ENCODE results near the gene CYB561D1.

Gene CYB561D1

DNA sequence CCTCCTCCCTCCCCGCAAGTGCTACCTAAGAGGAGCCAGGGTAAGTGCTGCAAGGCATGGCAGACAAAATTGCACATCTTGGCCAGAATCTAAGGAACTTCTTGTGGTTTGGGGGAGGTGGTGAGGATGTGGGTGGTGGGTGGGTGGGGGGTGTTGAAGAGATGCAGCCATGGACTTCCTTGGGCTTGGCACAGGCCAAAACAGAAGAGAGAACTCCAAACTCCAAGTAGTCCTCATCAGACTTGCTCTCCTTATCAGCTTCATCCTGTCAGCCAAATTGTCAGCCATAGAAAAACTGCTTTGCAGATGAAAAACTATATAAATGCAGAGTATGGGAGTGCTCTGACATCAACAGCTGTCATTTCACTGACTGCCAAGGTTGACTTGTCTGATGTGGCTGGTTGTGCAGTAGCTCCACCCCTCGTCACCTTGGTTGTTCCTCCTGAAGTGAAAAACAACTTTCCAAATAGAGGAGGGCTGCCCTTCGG, 8.5 kb downstream of the CYB561D1 start:
- DNase-seq: no peak

DNA sequence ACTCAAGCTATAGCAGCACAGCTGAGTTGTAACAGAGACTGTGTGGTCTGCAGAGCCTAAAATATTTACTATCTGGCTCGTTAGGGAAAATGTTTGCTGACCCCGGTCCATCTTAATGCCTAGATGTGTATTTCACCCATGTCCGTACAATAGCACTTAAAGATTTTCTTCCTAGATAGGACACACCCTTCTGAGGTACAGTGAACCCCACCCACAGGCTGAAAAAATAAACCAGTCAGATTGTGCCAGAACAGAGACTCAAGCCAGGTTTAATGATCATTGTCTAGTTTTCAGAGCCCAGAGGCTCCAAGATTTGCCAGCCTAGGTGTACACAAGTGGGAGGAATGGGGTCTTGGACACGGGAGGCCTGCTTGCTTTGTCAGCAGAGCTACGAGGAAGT, 10.0 kb downstream of the CYB561D1 start:
- no peak for DNase-seq

DNA sequence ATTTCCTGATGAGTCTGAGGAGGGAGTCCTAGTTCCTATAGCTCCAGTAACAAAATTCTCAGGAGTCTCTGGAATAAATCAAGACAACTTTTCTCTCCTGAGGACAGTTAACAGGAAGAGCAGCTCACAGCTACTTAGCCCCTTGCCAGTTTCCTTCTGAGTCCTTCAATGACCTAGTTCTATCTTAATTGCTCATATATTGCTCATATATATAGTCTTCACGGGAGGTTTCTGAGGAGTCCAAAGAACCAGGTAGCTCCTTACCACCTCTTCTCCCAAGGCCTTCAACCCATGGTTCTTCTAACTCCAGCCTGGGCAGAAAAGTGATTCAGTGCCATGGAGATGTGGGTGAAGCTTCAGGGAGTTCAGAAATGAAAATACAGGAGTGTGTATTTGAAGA, 11.1 kb downstream of the CYB561D1 start:
- DNase-seq: no peak

DNA sequence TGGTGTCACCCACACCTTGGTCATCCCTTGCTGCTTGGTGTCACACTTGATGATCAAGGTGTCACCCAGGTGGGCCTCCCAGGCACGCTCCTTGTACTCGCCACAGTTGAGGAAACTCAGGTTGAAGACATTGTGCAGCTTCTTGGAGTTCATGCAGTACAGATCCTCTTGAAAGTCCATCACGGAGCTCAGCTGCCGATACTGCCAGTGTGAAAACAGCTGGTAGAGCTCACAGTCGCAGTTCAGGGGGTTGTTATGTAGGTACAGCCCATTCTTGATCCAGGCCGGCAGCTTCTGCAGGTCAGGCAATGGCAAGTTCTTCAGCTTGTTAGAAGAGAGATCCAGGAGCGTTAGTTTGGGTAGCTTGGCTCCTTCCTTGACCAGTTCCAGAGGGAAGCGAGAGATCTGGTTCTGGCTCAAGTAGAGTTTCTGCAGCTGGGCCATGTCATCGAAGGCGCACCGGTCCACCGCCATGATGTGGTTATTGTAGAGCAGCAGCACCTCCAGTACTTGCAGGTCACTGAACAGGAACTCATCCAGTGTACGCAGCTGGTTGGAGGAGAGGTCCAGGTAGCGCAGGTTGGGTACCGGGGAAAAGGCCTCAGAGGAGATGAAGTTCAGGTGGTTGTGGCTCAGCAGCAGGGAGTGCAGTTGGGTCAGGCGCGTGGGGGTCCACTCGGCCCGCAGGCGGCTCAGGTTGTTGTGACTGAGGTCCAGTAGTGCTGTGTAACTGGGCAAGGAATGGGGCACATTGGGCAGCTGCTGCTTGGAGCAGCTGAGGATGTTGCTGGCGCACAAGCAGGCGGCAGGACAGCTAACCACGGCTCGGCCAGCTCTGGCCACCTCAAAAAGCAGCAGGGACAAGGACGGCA, 14.3 kb downstream of the CYB561D1 start:
- DNase-seq: no peak

DNA sequence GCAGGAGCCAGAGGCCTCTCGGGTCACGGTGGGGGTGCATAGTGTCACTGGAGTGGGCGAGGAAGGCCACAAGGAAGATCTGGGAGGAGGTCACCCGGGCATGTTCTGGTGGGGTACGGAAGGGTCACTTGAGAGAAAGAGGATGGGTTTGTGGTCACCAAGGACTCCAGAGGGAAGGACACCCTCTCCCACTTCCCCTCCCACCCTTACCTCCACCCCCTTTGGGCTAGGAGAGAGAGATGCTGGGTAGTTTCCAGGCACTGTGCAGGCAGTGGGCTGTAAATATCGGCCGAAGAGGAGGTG, 14.9 kb downstream of the CYB561D1 start:
- no peak for DNase-seq

DNA sequence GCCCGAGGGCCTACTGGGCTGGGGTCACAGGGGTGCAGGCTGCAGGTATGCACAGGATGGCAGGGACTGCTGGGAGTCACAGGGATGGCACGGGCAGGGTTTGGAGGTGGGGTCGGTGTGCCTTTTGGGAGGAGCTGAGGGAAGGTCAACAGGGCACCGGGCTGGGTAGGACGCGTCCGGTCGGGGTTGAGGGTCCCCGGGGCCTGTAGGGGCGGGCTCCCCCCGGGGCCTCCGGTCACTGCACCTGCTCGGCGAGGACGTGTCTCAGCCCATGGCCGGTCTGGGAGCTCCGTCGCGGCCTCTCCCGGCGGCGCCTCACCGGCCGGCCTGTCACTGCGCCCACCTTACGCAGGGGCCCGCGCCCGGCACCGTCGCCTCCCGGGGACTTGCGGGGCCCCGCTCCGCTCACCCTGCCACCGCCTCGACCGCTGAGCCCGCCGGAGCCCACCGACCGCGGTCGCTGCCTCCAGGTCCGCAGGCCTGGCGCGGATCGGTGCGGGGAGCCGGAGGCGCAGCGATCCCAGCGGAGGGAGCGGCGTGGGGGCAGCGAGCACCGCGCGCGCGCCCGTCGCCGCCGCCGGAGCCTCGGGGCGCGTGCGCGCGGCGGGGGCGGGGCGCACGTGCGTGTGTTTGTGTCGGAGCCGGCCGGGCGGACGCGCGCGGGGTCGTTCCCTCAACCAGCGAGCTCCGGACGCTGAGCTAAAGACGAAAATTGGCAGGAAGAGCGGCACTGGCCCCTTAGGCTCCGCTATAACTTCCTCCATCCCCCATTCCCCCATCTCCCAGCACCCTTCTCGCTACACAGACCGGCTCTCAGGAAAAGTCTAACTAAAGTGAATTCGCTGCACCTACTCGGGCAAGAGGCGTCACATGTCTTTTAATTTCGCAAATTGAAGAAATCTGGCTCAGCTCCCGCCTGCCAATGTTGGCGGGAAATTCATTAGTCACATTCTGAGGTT, 15.6 kb downstream of the CYB561D1 start, which contains the start of gene AMIGO1:
Gene AMIGO1 (minus strand): TSS at position 552 of the 959 bp plus-strand sequence. CDS start 815 bp downstream, outside the sequence.
- DNase-seq: no peak

DNA sequence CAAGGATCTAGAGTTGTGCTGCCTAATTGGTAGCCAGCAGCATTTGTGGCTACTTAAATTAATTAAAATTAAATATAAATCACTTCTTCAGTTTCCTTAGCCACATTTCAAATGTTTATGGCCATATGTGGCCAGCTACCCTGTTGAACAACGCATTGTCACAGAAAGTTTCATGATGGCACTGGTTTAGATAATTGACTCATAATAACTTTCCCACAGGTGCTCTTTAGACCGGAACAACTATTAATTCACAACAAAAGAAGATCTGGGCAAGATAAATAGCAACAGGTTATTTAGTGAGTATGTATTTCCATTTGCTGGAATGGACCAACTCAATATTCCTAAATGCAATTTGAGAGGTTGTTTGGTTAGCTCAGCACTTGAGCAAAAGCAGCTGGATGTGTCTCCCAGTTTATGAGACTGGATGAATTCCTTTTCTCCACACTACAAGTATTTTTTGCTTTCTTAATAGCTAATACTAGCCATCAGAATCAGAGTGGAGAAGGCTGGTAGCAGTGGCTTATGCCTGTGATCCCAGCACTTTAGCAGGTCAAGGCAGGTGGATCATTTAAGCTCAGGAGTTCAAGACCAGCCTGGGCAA, 19.3 kb downstream of the CYB561D1 start:
- DNase-seq: no peak

DNA sequence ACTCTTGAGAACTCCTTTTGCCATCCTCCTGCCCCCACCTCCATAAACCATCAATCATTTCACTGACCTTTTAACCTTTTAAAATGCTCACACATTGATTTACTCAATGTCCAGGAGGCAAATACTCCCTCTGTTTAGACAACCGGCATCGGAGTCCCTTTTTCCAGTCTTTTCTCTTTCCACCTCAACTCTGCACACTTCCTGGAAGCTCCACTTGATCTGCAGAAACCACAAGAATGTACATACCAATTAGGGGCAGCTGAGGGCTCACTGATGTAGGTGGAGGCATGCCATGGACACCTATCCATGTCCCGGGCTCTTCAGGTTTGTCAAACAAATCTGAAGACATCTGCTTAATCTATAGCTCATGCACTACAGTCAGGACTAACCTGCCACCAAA, 21.0 kb downstream of the CYB561D1 start:
- DNase-seq: no peak

DNA sequence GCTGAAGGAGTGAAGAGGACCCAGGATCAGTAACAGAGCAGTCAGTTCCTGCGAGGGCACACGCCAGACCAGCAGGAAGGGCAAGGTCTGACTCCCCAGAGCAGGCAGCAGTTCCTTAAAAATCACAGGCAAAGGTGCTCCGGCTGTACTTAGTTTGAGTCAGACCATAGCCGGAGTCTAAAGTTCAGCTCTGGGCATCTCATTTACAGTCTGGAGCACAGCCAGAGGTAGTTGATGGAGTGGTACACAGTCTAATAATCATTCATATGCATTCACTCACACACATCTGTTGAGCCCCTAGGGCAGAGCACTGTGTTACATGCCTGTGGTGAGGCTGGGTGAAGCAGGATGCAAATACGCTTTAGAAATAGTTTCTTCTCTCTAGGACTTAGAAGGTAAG, 23.0 kb downstream of the CYB561D1 start:
- DNase-seq: no peak

DNA sequence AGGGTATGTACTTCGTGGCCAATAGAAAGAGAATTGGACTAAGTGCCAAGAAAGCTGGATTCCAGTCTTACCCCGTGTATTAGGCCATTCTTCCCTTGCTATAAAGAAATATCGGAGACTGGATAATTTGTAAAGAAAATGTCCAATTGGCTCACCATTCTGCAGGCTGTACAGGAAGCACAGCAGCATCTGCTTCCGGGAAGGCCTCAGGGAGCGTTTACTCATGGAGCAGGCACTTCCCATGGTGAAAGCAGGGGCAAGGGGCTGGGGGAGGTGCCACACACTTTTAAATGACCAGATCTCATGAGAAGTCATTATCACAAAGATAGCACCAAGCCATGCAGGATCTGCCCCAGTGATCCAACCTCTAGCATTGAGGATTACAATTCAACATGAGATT, 23.4 kb downstream of the CYB561D1 start:
- DNase-seq: no peak

DNA sequence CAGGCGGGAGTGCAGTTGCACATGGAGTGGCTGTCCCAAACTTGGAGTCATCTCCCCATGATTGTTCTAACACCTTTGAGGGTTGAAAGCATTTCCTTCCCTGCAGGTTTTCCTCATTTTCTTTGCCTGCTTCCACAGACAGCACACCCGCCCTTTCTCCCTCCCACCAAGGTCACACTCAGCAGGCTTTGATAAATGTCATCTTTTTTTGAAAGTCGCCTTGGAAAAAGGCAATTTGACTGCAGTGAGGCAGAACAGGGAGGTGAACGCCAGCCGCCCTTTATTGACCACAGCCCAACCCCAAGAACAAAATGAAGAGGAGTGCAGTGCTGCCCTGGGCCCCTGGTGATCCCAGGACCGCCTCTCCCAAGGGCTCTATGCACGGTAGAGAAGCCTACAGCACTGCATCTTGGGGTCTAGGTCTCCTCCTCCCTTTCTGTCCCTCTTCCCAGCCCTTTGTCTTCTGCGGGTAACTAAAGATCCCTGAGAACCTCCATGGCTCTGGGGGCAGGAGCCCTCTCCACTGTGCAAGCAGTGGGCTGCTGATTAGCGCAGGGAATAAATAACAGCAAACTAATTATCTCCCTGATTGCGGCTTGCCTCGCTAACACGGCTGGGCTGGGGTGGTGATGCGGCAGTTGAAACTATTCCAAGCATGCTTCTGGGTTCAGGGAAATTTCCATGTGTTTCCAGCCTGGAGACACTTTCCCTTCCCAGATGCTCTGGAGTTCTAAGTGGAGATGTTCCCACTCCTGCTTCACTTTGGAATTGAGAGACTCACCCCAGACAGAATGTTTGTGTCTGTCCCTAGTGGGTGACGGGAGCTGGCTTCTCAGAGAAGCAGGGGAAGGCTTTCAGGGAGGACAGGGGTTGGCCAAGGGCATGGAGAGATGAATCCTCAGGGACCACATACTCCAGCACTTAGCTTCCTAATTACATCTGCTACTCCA, 27.4 kb downstream of the CYB561D1 start:
- DNase-seq: no peak

DNA sequence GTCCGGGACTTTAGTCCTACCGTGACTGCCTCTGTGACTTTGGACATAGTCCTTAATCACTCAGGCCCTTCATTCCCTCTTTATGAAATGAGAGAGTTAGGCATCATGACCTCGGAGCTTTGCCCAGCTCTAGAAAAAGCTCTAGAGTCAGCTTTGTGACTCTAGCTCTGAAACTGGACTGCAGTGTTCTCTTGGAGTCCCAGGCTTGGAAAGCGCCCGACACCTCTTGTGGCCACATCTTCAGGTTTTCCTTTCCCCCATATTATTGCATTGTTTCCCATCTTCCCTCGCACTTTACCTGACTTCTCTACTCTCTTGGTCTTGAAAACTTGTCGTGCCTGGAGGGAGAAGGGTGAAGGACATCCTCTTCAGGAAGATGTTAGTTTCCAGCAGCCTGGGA, 28.1 kb downstream of the CYB561D1 start:
- DNase-seq: no peak

DNA sequence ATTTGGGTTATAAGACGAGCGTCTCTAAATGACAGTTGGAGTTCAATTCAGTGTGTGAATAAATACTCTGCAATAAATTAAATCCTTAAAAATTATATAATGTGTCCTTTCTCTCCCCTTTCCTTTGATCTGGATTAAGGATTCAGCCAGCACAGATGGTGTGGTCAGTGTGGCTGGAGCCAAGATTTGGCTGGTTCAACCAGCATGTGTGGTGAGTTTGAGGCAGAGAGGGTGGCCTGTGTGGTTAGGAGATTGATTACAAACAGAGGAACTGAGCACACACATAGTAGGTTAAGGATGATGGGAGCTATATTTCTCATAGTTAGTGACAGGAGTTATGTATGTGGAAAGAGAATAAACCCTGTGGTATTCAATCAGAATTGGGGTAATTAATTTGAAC, 29.8 kb downstream of the CYB561D1 start:
- no peak for DNase-seq

DNA sequence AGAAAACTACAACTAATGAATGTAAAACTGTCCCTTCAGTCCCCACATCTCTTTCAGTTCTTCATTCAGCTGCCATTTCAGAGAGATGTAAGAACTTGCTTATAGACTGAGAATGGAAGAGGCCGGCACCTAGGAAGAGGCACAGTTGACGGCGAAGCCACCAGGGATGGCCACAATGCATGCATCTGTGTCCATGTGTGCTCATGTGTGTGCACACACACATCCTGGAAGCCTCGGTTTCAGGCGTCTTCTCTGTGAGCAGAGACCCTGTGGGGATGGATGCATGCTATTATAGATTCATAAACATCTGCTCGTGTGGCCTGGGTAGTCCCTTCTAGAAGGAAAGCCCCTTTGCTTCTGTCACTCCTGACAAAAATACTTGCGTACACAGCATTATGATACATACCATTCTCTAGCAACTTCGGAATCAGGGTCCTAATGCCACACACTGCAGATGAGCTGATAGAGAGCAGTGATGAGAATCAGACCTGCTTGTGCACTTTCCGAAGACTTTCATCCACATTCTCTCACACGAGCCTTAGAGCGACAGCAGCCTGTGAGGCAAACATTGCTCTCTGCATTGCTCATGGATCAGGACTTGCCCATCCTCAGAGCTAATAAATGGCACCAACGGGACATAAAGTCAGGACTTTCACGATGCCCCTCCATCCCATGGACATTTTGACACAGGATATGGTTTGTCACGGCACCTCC, 33.4 kb downstream of the CYB561D1 start:
- no peak for DNase-seq

DNA sequence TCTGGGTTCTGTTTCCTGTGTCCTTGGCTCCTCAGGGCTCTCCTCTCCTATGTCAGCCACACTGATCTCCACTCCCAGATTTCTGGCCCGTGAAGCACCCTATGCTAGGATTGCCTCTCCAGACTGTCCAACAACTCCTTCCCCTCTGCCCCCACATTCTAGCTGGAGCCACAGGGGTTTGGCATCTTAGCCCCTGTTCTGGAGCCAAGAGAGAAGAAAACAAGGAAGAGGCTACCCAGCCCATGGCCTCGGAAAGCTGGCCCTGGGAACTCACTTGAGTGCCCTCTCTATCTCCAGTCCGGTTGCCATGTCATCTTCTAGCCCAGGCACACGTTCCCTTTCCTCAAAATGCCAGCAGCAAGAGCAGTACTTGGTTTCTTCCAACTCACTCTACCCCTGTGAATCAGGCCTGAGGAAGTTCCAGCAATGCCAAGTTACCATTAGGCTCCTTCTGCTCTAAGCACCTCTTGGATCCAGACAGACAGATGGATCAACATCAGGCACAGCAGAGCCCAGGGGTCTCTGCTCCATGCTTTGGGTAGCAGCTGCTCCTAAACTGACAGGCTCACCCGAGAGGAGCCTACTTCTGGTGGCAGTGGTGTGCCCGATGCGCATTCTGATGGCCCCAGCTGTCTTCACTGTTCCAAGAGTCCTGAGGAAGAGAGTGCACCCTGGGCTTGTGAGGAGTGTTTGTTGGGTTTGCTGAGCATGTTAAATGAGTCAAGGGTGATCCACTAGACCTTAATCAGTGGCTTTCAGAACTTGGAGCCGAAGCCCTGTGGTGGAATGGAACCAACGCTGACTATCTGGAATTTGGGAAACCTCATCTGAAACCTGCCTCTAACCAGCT, 34.2 kb downstream of the CYB561D1 start:
- DNase-seq: no peak

DNA sequence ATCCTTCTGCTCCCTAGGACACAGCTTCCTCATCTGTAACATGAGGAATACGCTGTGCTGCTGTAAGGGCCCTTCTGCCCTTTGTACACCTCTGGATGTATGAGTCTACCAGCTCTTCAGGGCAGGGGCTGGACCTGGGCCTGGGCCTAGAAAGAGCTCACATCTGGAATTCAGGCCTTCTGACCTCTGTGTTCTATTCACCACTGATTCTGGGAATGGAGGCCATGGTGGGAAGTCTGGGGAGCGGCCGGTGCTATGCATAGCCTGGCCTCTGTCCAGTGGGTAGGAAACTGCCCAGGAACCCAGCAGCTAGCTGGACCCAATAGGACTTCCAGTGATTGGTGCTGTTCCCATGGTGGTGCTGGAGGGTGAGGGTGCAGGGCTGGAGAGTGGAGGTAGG, 34.8 kb downstream of the CYB561D1 start:
- no peak for DNase-seq

DNA sequence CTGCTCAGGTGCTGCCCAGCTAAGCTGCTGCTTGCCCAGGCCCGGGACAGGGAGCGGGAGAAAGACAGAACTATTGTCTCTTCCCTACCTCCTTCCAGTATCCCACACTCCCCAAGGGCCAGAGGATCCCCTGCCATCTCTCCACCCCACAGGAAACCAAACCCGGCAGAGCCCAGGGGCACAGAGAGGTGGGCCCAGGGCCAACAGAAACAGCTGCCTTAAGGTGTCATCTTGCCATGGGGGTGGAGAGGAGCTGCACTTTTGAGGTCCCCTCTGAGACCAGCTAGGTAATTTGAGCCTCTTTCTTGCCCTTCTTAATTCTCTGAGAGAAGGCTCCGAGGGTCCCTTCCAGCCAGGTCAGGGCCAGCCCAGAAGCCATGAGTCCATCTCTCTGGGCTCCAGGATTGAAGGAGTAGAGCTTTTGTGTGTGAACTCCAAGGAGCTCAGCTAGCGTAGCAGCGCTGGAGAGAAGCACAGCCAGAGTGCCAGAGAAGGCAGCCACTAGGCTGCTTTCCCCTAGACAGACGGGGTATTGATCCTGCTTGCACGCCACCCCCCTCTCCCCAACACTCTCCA, 36.1 kb downstream of the CYB561D1 start:
- DNase-seq: no peak

DNA sequence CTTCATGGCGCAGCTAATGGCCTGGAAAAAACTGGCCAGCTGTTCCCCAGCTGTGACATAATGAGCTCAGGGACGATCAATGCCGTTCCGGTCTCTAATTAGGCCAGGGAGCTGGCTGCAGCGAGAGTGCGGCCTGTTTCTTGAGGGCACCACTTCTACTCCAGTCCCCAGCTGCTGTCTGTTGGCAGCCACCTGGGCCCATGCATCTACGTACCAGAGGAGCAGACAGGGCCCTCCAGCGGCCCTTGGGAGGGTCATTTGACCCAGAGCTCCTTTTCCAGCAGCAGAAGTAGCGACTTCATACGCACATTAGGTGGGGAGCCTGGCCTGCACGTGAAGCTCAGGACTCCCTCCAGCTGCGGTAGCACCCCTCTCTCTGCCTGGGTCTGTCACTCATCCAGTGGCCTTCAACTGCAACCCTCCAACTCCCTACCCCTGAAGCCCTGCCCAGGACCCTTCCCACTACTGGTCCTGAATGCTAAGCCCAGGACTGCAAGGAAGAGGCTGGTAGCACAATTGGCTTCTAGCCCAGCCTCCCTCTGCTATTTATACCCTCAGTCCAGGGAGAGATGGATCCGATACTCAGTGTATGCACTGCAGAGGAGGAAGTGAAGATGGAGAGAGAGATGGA, 36.7 kb downstream of the CYB561D1 start:
- DNase-seq: no peak

DNA sequence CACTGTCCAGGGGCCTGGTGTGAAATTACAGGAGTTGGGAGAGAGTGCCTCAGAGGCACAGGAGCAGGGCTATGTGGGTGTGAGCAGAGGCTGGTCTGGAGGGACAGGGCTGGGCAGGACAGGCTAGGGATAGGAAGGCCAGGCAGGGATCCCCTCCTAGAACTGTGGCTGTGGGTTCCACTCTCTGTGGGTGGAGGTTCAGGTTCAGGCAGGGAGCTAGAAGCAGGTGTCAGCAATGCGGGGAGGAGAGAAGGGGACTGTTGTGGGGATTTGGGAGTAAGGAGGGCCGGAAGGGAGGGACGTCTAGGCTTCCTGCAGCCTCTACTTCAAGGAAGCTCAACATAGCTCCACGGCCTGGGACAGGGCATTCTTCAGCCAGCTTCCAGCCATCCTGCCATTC, 37.5 kb downstream of the CYB561D1 start:
- no peak for DNase-seq
